Coronary artery (tissue), 2 donors: ENCODE measurements around the gene SLC6A7.

Source experiments
- DNase-seq: peaks from one replicate; pipeline ENCODE4 v3.0.0-alpha.2; 2017; ENCODE audit warnings: low spot score
- H3K27ac ChIP-seq, 2 donors: fragments of 200-600 bp; sonication (generic); one replicate each; pipeline ENCODE4 v1.5.1; 2016 to 2019
- H3K4me3 ChIP-seq: fragments of 200-600 bp; sonication (generic); 2 replicates; pipeline ENCODE4 v1.5.1; 2016; ENCODE audit warnings: mild to moderate bottlenecking, moderate library complexity
- CTCF ChIP-seq: fragments of 200-600 bp; sonication (generic); IDR thresholded peaks from one replicate; pipeline ENCODE4 v1.5.1; 2019; ENCODE audit warnings: antibody characterized with exemption

The SLC6A7 gene

GRCh38 chr5:150203832-150204589 is 14.1 kb downstream of the SLC6A7 start:
- Histone ChIP-seq H3K4me3 (no peak overlapping the region), H3K27ac (no peak overlapping the region)
- TF ChIP-seq CTCF = no peak
- no peak for DNase-seq

- Histone ChIP-seq H3K27ac (no peak overlapping the region), H3K4me3 (no peak overlapping the region)
- no peak for TF ChIP-seq CTCF
- DNase-seq = no peak
Observed at GRCh38 chr5:150204590-150204960, 14.7 kb downstream of the SLC6A7 start.

GRCh38 chr5:150206098-150206778 is 16.4 kb downstream of the SLC6A7 start:
- no peak for TF ChIP-seq CTCF
- H3K27ac ChIP-seq = no peak overlapping the region
- DNase-seq = no peak
- no peak overlapping the region for H3K4me3 ChIP-seq

GRCh38 chr5:150206779-150207115 is 16.9 kb downstream of the SLC6A7 start:
- no peak for TF ChIP-seq CTCF

GRCh38 chr5:150208187-150209098 is 18.6 kb downstream of the SLC6A7 start:
- DNase-seq = no peak
- Histone ChIP-seq H3K4me3 (no peak overlapping the region), H3K27ac (peak overlapping the region; percentile 75 to 82)
- TF ChIP-seq CTCF = no peak

More at GRCh38 chr5:150206779-150207115, 16.9 kb downstream of the SLC6A7 start:
- H3K27ac ChIP-seq = no peak overlapping the region
- H3K4me3 ChIP-seq = no peak overlapping the region
- DNase-seq = no peak

GRCh38 chr5:150209099-150209635 is 19.3 kb downstream of the SLC6A7 start:
- peak; percentile 93 for DNase-seq
- H3K27ac ChIP-seq = peak overlapping the region; percentile 75 to 82
- no peak for TF ChIP-seq CTCF
- peak overlapping the region; percentile 60 for H3K4me3 ChIP-seq
